Naive thymus-derived CD8-positive, alpha-beta T cell (primary cell): ENCODE results near the gene C4orf50. TPM values are rescaled to one million over a fixed set of nuclear protein-coding genes. Genes with fewer than 3 reads are reported as not detected.

Experiments used
- ATAC-seq, 2 donors: fragments of 150-1000 bp; cut with Tn5 transposase in 1 of 2; sonication (Bioruptor Pico), chemical (Tn5 transposase) in 1 of 2; 1 replicate in 1 of 2; 2 replicates in 1 of 2; pipeline ENCODE4 v1.10.0; 2021; ENCODE audit warnings: mild to moderate bottlenecking in 2 of 2, moderate library complexity in 2 of 2
- POLR2A ChIA-PET: fragments of 350-600 bp; sonication (Branson Sonifier 250); formaldehyde crosslinking; loops from one replicate; lab custom pipeline; 2021; ENCODE audit warnings: antibody characterized with exemption; lab: Charles Lee
- DNase-seq, 10 donors: peaks; one replicate each; pipeline versions ENCODE4 v3.0.0 to v3.0.0-alpha.2; 2020 to 2022
- H3K27ac Mint-ChIP-seq, 10 donors: one replicate each; pipeline ENCODE4 v1.8.0; 2020 to 2022; ENCODE audit warnings: mild to moderate bottlenecking in 10 of 10, mixed read lengths in 10 of 10, moderate library complexity in 4 of 10, inconsistent platforms in 1 of 10
- H3K27me3 Mint-ChIP-seq, 5 donors: one replicate each; pipeline ENCODE4 v1.8.0; 2021 to 2022; ENCODE audit warnings: mixed read lengths in 5 of 5
- H3K36me3 Mint-ChIP-seq, 3 donors: one replicate each; pipeline ENCODE4 v1.8.0; 2020 to 2022; ENCODE audit warnings: mixed read lengths in 3 of 3, mild to moderate bottlenecking in 2 of 3, inconsistent platforms in 1 of 3
- H3K4me1 Mint-ChIP-seq, 4 donors: one replicate each; pipeline ENCODE4 v1.8.0; 2021 to 2022; ENCODE audit warnings: mixed read lengths in 4 of 4
- H3K4me3 Mint-ChIP-seq, 10 donors: one replicate each; pipeline ENCODE4 v1.8.0; 2020 to 2022; ENCODE audit warnings: mild to moderate bottlenecking in 10 of 10, mixed read lengths in 10 of 10, moderate library complexity in 6 of 10, inconsistent platforms in 1 of 10
- H3K9me3 Mint-ChIP-seq, 9 donors: one replicate each; pipeline ENCODE4 v1.8.0; 2020 to 2022; ENCODE audit warnings: mixed read lengths in 9 of 9, mild to moderate bottlenecking in 3 of 9, inconsistent platforms in 1 of 9, moderate library complexity in 1 of 9
- polyA plus RNA-seq, 3 donors: library from polyadenylated mRNA; unstranded; fragments of 300-500 nt; fragmentation: Illumina TruSeq; gene quantifications; one replicate each; pipeline ENCODE4 v1.2.3, GENCODE V29; 2021
- total RNA-seq, 8 experiments: library from RNA in 2 of 8; stranded (reverse) in 2 of 8; gene quantifications; one replicate each; pipeline ENCODE4 v1.2.3 and lab custom pipeline; 2021 to 2026

C4orf50 gene
- total and polyA plus RNA-seq, 5 experiments from 2014 or later = not detected

- POLR2A ChIA-PET = no interaction called here
- Mint-ChIP-seq H3K9me3 (peaks cover 0 to 11% (median 7%) of the 10 kb centered on the region in 9 donors), H3K27ac (no peak overlapping the region), H3K36me3 (peaks cover 0 to 15% (median 6%) of the 10 kb centered on the region in 3 donors), H3K4me3 (no peak overlapping the region), H3K27me3 (peaks cover 29 to 62% (median 49%) of the 10 kb centered on the region in 5 donors), H3K4me1 (peaks cover 0 to 14% (median 10%) of the 10 kb centered on the region in 4 donors)
- DNase-seq (no peak), ATAC-seq (no peak)
Measured at GRCh38 chr4:5892323-5893003, 125.8 kb downstream of the C4orf50 start.

- peaks cover 0 to 8% (median 4%) of the 10 kb centered on the region in 9 donors for H3K9me3 Mint-ChIP-seq
- peaks cover 0 to 14% (median 11%) of the 10 kb centered on the region in 4 donors for H3K4me1 Mint-ChIP-seq
- H3K36me3 Mint-ChIP-seq = peaks cover 0 to 12% (median 6%) of the 10 kb centered on the region in 3 donors
- DNase-seq (no peak), ATAC-seq (no peak)
- no peak overlapping the region for H3K27ac Mint-ChIP-seq
- no peak overlapping the region for H3K4me3 Mint-ChIP-seq
- POLR2A ChIA-PET = no interaction called here
- H3K27me3 Mint-ChIP-seq = peaks cover 27 to 62% (median 44%) of the 10 kb centered on the region in 5 donors
Measured at GRCh38 chr4:5891563-5892322, 126.5 kb downstream of the C4orf50 start.

- H3K27ac Mint-ChIP-seq = no peak overlapping the region
- H3K36me3 Mint-ChIP-seq = peaks cover 0 to 7% (median 6%) of the 10 kb centered on the region in 3 donors
- H3K27me3 Mint-ChIP-seq = peaks cover 33 to 77% (median 58%) of the 10 kb centered on the region in 5 donors
- ATAC-seq (no peak), DNase-seq (no peak)
- H3K4me3 Mint-ChIP-seq = peak overlapping the region in 1 of 10 donors; percentile 29
- POLR2A ChIA-PET = no interaction called here
- H3K4me1 Mint-ChIP-seq = peaks cover 0 to 27% (median 12%) of the 10 kb centered on the region in 4 donors
- peaks cover 0 to 12% (median 2%) of the 10 kb centered on the region in 9 donors for H3K9me3 Mint-ChIP-seq
Measured at GRCh38 chr4:5890063-5890727, 128.0 kb downstream of the C4orf50 start.

- Mint-ChIP-seq H3K27ac (no peak overlapping the region), H3K27me3 (peaks cover 36 to 79% (median 63%) of the 10 kb centered on the region in 5 donors), H3K9me3 (peaks cover 0 to 12% (median 2%) of the 10 kb centered on the region in 9 donors), H3K4me1 (peaks cover 0 to 33% (median 12%) of the 10 kb centered on the region in 4 donors), H3K36me3 (peaks cover 0 to 7% (median 5%) of the 10 kb centered on the region in 3 donors), H3K4me3 (peak overlapping the region in 5 of 10 donors; percentile 13 to 67 (median 46))
- POLR2A ChIA-PET = no interaction called here
- no peak for ATAC-seq
- DNase-seq = no peak
Measured at GRCh38 chr4:5889002-5889696, 129.1 kb downstream of the C4orf50 start.

DNA sequence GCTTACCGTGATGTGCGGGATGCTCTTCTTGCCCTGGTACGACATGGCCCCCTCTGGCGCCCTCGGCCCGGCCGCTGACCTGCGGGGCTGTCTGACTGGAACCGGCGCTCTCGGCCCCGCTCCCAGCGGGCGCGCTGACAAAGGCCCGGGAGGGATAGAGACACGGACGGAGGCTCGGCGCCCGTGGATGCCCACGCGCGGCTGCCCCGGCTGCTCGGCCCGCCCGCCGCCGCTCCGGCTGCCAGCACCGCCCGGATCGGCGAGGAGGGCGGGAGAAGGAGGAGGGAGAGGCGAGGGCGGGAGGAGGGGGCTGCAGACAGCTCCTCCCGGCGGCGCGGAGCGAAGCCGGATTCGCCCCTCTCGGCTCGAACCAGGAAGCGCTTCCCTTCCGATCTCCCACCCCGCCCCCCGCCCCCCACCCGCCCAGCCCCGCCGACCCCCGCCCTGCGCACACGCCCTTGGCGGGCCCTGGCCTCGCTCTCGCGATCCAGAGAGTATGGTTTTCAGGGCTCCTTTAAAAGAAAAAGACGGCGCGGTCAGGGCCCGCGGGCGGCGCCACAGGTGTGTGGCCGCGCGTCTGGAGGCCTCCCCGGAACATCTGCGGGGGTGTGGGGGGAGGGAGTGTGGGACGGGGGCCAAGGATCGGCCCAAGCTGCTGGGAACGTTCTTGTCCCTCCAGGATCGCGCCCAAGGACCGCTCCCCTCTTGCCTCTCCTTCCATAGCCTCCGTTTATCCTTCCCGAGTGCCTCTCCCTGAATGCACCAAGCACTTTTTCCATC lies 129.8 kb downstream of the C4orf50 start:
- ATAC-seq (no peak), DNase-seq (no peak)
- POLR2A ChIA-PET = no interaction called here
- Mint-ChIP-seq H3K9me3 (peaks cover 0 to 7% (median 2%) of the 10 kb centered on the region in 9 donors), H3K36me3 (peaks cover 0 to 7% (median 4%) of the 10 kb centered on the region in 3 donors), H3K27ac (no peak overlapping the region), H3K4me3 (peak overlapping the region in 5 of 10 donors; percentile 13 to 67 (median 46)), H3K4me1 (peaks cover 0 to 31% (median 12%) of the 10 kb centered on the region in 4 donors), H3K27me3 (peaks cover 31 to 76% (median 58%) of the 10 kb centered on the region in 5 donors)

GRCh38 chr4:5887361-5888221 lies 130.6 kb downstream of the C4orf50 start:
- peaks cover 32 to 80% (median 62%) of the 10 kb centered on the region in 5 donors for H3K27me3 Mint-ChIP-seq
- no peak for DNase-seq
- no peak for ATAC-seq
- POLR2A ChIA-PET = no interaction called here
- H3K27ac Mint-ChIP-seq = no peak overlapping the region
- H3K4me3 Mint-ChIP-seq = no peak overlapping the region
- peaks cover 0 to 29% (median 12%) of the 10 kb centered on the region in 4 donors for H3K4me1 Mint-ChIP-seq
- peaks cover 0 to 8% (median 0%) of the 10 kb centered on the region in 9 donors for H3K9me3 Mint-ChIP-seq
- H3K36me3 Mint-ChIP-seq = peaks cover 0 to 7% (median 4%) of the 10 kb centered on the region in 3 donors

GRCh38 chr4:5887011-5887360 lies 131.2 kb downstream of the C4orf50 start:
- POLR2A ChIA-PET = no interaction called here
- ATAC-seq (no peak), DNase-seq (no peak)
- H3K27ac Mint-ChIP-seq = no peak overlapping the region
- H3K9me3 Mint-ChIP-seq = peaks cover 0 to 8% (median 0%) of the 10 kb centered on the region in 9 donors
- H3K27me3 Mint-ChIP-seq = peaks cover 32 to 82% (median 64%) of the 10 kb centered on the region in 5 donors
- peaks cover 0 to 29% (median 12%) of the 10 kb centered on the region in 4 donors for H3K4me1 Mint-ChIP-seq
- H3K36me3 Mint-ChIP-seq = peaks cover 0 to 7% (median 4%) of the 10 kb centered on the region in 3 donors
- peak overlapping the region in 1 of 10 donors; percentile 29 for H3K4me3 Mint-ChIP-seq

- POLR2A ChIA-PET = no interaction called here
- DNase-seq (no peak), ATAC-seq (no peak)
- Mint-ChIP-seq H3K4me1 (peaks cover 0 to 27% (median 11%) of the 10 kb centered on the region in 4 donors), H3K9me3 (peaks cover 0 to 10% (median 0%) of the 10 kb centered on the region in 9 donors), H3K36me3 (no peaks in the 10 kb centered on the region), H3K27ac (no peak overlapping the region), H3K27me3 (peaks cover 26 to 74% (median 53%) of the 10 kb centered on the region in 5 donors), H3K4me3 (no peak overlapping the region)
Measured at GRCh38 chr4:5885733-5886132, 132.5 kb downstream of the C4orf50 start.

DNA sequence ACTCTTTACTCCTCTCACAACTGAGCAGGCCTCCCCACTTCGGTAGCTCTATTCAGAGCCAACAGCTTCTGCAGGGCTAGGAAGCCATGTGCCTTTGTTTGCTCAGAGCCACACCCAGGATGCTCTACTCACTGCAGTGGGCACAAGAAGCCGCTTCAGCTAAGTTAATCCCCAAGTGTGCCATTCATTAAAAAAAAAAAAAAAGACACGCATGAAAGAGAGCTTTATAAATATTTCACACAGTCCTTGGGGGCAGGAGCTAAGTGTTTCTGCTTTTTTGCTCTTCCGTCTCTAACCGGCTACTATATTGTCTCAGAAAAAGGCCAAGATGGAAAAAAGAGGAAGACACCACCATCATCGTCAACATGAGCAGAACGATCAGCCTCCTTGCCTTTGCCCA lies 133.4 kb downstream of the C4orf50 start:
- no peaks in the 10 kb centered on the region for H3K36me3 Mint-ChIP-seq
- POLR2A ChIA-PET = no interaction called here
- no peak for ATAC-seq
- no peak overlapping the region for H3K4me3 Mint-ChIP-seq
- H3K27me3 Mint-ChIP-seq = peaks cover 24 to 68% (median 52%) of the 10 kb centered on the region in 5 donors
- peaks cover 0 to 10% (median 0%) of the 10 kb centered on the region in 9 donors for H3K9me3 Mint-ChIP-seq
- no peak overlapping the region for H3K27ac Mint-ChIP-seq
- no peak for DNase-seq
- peaks cover 0 to 24% (median 9%) of the 10 kb centered on the region in 4 donors for H3K4me1 Mint-ChIP-seq

DNA sequence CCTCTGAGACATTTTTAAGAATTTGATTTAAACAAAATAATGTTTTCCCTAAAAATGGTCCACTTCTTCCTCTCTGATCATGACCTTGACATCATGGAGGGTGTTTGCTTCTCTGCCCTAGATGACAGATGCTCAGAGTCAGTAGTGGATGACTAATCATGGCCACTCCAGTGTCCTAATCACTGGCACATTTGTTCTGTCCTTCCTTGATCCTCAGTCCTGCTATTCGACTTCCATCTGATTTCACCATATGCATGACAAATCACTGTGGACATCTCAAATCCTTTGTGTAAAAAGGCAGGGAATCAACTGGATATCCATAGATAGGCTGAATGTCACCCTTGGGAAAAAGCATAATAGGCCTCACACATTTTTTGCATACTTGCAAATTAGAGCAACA lies 134.3 kb downstream of the C4orf50 start:
- POLR2A ChIA-PET = no interaction called here
- peaks cover 0 to 4% (median 0%) of the 10 kb centered on the region in 3 donors for H3K36me3 Mint-ChIP-seq
- peaks cover 20 to 68% (median 50%) of the 10 kb centered on the region in 5 donors for H3K27me3 Mint-ChIP-seq
- H3K4me1 Mint-ChIP-seq = peaks cover 0 to 20% (median 3%) of the 10 kb centered on the region in 4 donors
- no peak overlapping the region for H3K27ac Mint-ChIP-seq
- no peak for DNase-seq
- H3K9me3 Mint-ChIP-seq = peaks cover 0 to 18% (median 0%) of the 10 kb centered on the region in 9 donors
- H3K4me3 Mint-ChIP-seq = no peak overlapping the region
- no peak for ATAC-seq

GRCh38 chr4:5882947-5883346 lies 135.3 kb downstream of the C4orf50 start:
- no peak overlapping the region for H3K27ac Mint-ChIP-seq
- POLR2A ChIA-PET = no interaction called here

More at GRCh38 chr4:5882947-5883346, 135.3 kb downstream of the C4orf50 start:
- Mint-ChIP-seq H3K27me3 (peaks cover 21 to 69% (median 49%) of the 10 kb centered on the region in 5 donors), H3K36me3 (peaks cover 0 to 7% (median 0%) of the 10 kb centered on the region in 3 donors), H3K4me1 (peaks cover 0 to 20% (median under 1%) of the 10 kb centered on the region in 4 donors), H3K4me3 (no peak overlapping the region), H3K9me3 (peaks cover 0 to 23% (median 0%) of the 10 kb centered on the region in 9 donors)
- no peak for ATAC-seq
- no peak for DNase-seq
